A549 treated with AZD9567 at 1 μM for 4 hours (cell line): Measurements from ENCODE around the gene GPR84. TPM values are rescaled to one million over a fixed set of nuclear protein-coding genes. Genes with fewer than 3 reads are reported as not detected.

Source experiments
- total RNA-seq: library from RNA; stranded (reverse); fragments of 200-300 nt; extraction: Qiagen RNA extraction; gene quantifications from 5 replicates; pipeline ENCODE4 v1.2.3, GENCODE V29; 2022; ENCODE audit not compliant: insufficient read depth

GPR84 gene
- total RNA-seq, result 0.05 to 0.08 TPM in 2 of 5 replicates, not detected in the others

DNA sequence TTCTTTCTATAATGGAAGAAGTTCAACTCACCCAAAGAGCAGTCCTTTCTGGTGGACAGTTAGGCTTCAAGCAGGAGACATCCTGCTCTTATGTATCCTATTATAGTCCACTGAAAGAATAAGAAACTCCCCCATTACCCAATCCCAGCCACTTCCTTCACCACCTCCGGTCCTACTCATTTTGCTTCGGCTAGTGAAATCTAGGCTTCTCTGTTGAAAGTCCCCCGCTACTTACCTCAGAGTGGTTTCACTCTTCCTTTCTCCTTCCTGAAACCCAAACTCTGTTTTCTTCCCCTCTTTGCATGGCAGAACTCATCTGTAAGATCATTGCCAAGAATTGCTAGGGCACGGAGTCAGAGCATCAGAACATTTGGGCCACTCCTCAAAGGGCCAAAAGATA, at the start of gene GPR84:
Gene GPR84, minus strand, starts transcription at position 74 of the 400 bp plus-strand sequence. CDS start 635 bp downstream, outside the sequence.

GRCh38 chr12:54384591-54385041, 20.3 kb upstream of the GPR84 start, which contains the start of gene ZNF385A:
TSS of gene ZNF385A (minus strand) at chr12:54384733. CDS start at chr12:54384514, 219 bp downstream.

DNA sequence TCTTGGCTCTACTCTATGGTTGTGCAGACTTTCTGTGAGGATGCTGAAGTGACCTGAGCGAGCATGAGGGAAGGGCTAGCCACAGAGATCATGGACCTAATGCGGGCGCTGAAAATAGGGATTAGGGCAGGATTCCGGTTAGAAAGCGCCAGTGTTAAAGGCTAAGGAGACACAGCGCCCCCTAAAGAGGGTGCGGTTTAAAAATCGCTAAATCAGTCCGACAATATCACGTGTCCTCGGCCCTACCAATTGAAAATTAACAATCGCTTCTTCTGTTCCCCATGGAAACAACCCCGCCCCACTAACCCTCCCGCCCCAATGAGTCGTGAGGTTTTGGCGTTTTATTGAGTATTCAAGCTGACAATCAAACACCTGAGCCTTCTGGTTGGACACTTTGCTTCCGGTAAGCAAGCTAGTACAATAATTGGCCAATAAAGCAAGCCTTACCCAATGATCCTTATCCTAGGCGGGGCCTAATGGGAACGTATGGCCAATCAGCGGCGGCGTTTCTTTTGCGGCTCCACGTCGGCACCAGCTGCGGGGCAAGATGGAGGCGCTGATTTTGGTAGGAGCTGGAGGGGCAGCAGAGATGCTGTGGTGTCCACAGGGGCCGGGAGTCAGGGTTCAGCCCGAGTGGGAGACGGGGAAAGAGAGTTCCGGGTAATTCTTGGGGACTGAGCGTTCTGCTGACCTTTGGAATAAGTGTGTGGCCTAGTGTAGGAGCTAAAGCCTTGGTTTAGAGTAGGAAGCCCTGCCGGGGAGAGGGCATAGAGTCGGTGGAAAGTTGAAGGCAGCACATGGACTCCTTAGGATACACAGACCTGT, 39.5 kb downstream of the GPR84 start, which contains the start of gene COPZ1:
Gene COPZ1, plus strand, starts transcription at position 515 of the 825 bp plus-strand sequence. Its CDS starts 33 bp downstream, at position 548.

Other genes with a start within 250 kb of the GPR84 start
- 26.7 to 33.7 TPM (median 31.2 TPM) in 5 replicates for gene SMUG1, start 175.5 kb downstream of the GPR84 start, total RNA-seq
- 21.7 to 27.2 TPM (median 24.7 TPM) in 5 replicates for gene CBX5, start 84.4 kb downstream of the GPR84 start, total RNA-seq
- gene HNRNPA1, start 83.8 kb downstream of the GPR84 start, total RNA-seq, result 1,359 to 2,807 TPM (median 1,410 TPM) in 5 replicates
- 0.05 to 0.06 TPM (median 0.06 TPM) in 3 of 5 replicates, not detected in the others for gene NFE2, start 63.5 kb downstream of the GPR84 start, total RNA-seq
- 202 to 273 TPM (median 217 TPM) in 5 replicates for gene COPZ1, start 39.4 kb downstream of the GPR84 start, total RNA-seq
- 15.4 to 18.8 TPM (median 18.7 TPM) in 5 replicates for gene ZNF385A, start 20.2 kb upstream of the GPR84 start, total RNA-seq
- gene ITGA5, start 54.8 kb upstream of the GPR84 start, total RNA-seq, result 189 to 257 TPM (median 242 TPM) in 5 replicates
- not detected in 5 replicates for gene GTSF1, start 109.1 kb upstream of the GPR84 start, total RNA-seq
- 0.02 TPM in 1 of 5 replicates, not detected in the others for gene NCKAP1L, start 133.3 kb upstream of the GPR84 start, total RNA-seq
- 0.02 to 0.05 TPM (median 0.02 TPM) in 3 of 5 replicates, not detected in the others for gene PDE1B, start 185.1 kb upstream of the GPR84 start, total RNA-seq
- gene PPP1R1A, start 224.2 kb upstream of the GPR84 start, total RNA-seq, result 0.03 to 0.17 TPM (median 0.13 TPM) in 4 of 5 replicates, not detected in the other